B cell (primary cell): ENCODE data around the gene MAD1L1. TPM values are rescaled to one million over a fixed set of nuclear protein-coding genes. Genes with fewer than 3 reads are reported as not detected.

Experiments used
- ATAC-seq: fragments of 200-7000 bp; cut with Tn5 transposase; one replicate; pipeline ENCODE4 v1.10.0; 2021; ENCODE audit warnings: low read depth, mild to moderate bottlenecking, moderate number of reproducible peaks, moderate library complexity
- CTCF ChIA-PET: fragments of 350-600 bp; sonication (Branson Sonifier 250); formaldehyde crosslinking; loops from one replicate; lab custom pipeline; 2021; ENCODE audit warnings: antibody characterized with exemption, inconsistent platforms; lab: Charles Lee
- POLR2A ChIA-PET: fragments of 350-600 bp; sonication (Branson Sonifier 250); formaldehyde crosslinking; loops from one replicate; lab custom pipeline; 2021; ENCODE audit warnings: antibody characterized with exemption; lab: Charles Lee
- DNase-seq: peaks from one replicate; pipeline ENCODE4 v3.0.0; 2013
- H2AFZ ChIP-seq: 2 replicates; pipeline ENCODE4 v1.6.1; 2012; ENCODE audit warnings: mild to moderate bottlenecking, low read depth, low read length; ENCODE audit not compliant: insufficient read depth, poor library complexity, severe bottlenecking
- H3K27ac ChIP-seq, 2 donors: 1 replicate in 1 of 2; 2 replicates in 1 of 2; pipeline ENCODE4 v1.5.1; 2012 to 2013; ENCODE audit warnings: low read length in 2 of 2, mild to moderate bottlenecking in 2 of 2, moderate library complexity in 1 of 2
- H3K27me3 ChIP-seq, 4 experiments: fragments of 200-600 bp in 1 of 4; sonication (generic) in 1 of 4; replicated peaks in 1 of 4; 1 replicate in 2 of 4; 2 replicates in 2 of 4; pipeline versions ENCODE4 v1.6.1 to v1.7.0; 2013 to 2016; ENCODE audit warnings: low read length in 3 of 4, mild to moderate bottlenecking in 2 of 4, mixed read lengths in 1 of 4, moderate library complexity in 1 of 4; ENCODE audit not compliant: insufficient read depth in 4 of 4, control insufficient read depth in 3 of 4; ENCODE audit errors: control extremely low read depth in 1 of 4
- H3K36me3 ChIP-seq, 2 experiments: replicated peaks in 1 of 2; 1 replicate in 1 of 2; 2 replicates in 1 of 2; pipeline versions ENCODE4 v1.6.1 to v1.7.1; 2013; ENCODE audit warnings: low read length in 1 of 2; ENCODE audit not compliant: insufficient read depth in 2 of 2, control insufficient read depth in 1 of 2; ENCODE audit errors: control extremely low read depth in 1 of 2, extremely low read depth in 1 of 2
- H3K4me1 ChIP-seq, 2 donors: fragments of 200-600 bp in 1 of 2; sonication (generic) in 1 of 2; 1 replicate in 1 of 2; 2 replicates in 1 of 2; pipeline versions ENCODE4 v1.5.1 to v1.6.1; 2013 to 2017; ENCODE audit warnings: low read length in 2 of 2; ENCODE audit not compliant: control insufficient read depth in 2 of 2, insufficient read depth in 2 of 2
- H3K4me2 ChIP-seq: replicated peaks from 2 replicates; pipeline ENCODE3; 2012; ENCODE audit warnings: mild to moderate bottlenecking, low read depth, low read length; ENCODE audit not compliant: poor library complexity, severe bottlenecking
- H3K4me3 ChIP-seq, 5 experiments: fragments of 200-600 bp in 1 of 5; sonication (generic) in 1 of 5; 1 replicate in 3 of 5; 2 replicates in 2 of 5; pipeline versions ENCODE4 v1.5.1 to v1.7.0; 2011 to 2016; ENCODE audit warnings: low read length in 4 of 5, mild to moderate bottlenecking in 4 of 5, low read depth in 2 of 5, control low read depth in 1 of 5, moderate library complexity in 1 of 5; ENCODE audit not compliant: insufficient read depth in 1 of 5; ENCODE audit errors: control extremely low read depth in 1 of 5, extremely low read depth in 1 of 5
- H3K79me2 ChIP-seq: fragments of 200-600 bp; sonication (generic); one replicate; pipeline ENCODE4 v1.6.0; 2016; ENCODE audit warnings: low read length; ENCODE audit not compliant: control insufficient read depth, insufficient read depth
- H3K9ac ChIP-seq: fragments of 200-600 bp; sonication (generic); 2 replicates; pipeline ENCODE4 v1.6.1; 2017; ENCODE audit warnings: mild to moderate bottlenecking, low read length, moderate library complexity
- H3K9me3 ChIP-seq, 3 donors: one replicate each; pipeline versions ENCODE4 v1.6.1 to v1.7.1; 2013; ENCODE audit warnings: low read length in 2 of 3; ENCODE audit not compliant: control insufficient read depth in 2 of 3, insufficient read depth in 1 of 3; ENCODE audit errors: control extremely low read depth in 1 of 3
- H4K20me1 ChIP-seq: 2 replicates; pipeline ENCODE4 v1.6.0; 2012; ENCODE audit warnings: mild to moderate bottlenecking, low read length; ENCODE audit not compliant: insufficient read depth, control insufficient read depth, poor library complexity, severe bottlenecking
- H3K27ac Mint-ChIP-seq: one replicate; pipeline ENCODE4 v1.8.0; 2021; ENCODE audit warnings: mixed read lengths
- H3K27me3 Mint-ChIP-seq: one replicate; pipeline ENCODE4 v1.8.0; 2021; ENCODE audit warnings: mixed read lengths
- H3K4me1 Mint-ChIP-seq: one replicate; pipeline ENCODE4 v1.8.0; 2021; ENCODE audit warnings: mixed read lengths
- H3K4me3 Mint-ChIP-seq: one replicate; pipeline ENCODE4 v1.8.0; 2021; ENCODE audit warnings: mixed read lengths
- H3K9me3 Mint-ChIP-seq: one replicate; pipeline ENCODE4 v1.8.0; 2022; ENCODE audit warnings: mixed read lengths; ENCODE audit not compliant: insufficient read depth
- EZH2 ChIP-seq: IDR thresholded peaks from 2 replicates; pipeline ENCODE4 v1.6.1; 2012; ENCODE audit warnings: borderline replicate concordance, low read depth, mild to moderate bottlenecking, moderate library complexity, low read length; ENCODE audit not compliant: insufficient read depth, poor library complexity, severe bottlenecking
- WGBS: methylation state at CpG from one replicate; pipeline ENCODE4 v1.1.5; 2013; ENCODE audit warnings: missing lambda C conversion rate; ENCODE audit not compliant: insufficient coverage; 5-methylcytosine and 5-hydroxymethylcytosine counted together
- intact Hi-C: fragments of 100-400 bp; cut with micrococcal nuclease; formaldehyde crosslinking; loops from one replicate; pipeline ENCODE4 v1.10.0; 2022
- polyA plus RNA-seq: library from polyadenylated mRNA; depleted of rRNA; stranded (reverse); fragments of >200 nt; gene quantifications from 2 replicates; pipeline ENCODE4 v1.2.3, GENCODE V29; 2012
- total RNA-seq, 2 donors: library from RNA; stranded (reverse); fragments of 120-200 nt in 1 of 2; gene quantifications; 1 replicate in 1 of 2; 2 replicates in 1 of 2; pipeline versions ENCODE4 v1.2.3 to v1.2.4, GENCODE V29; 2013 to 2022
- TF ChIP-seq, protein P1 (sequence below): fragments of 200-600 bp; IDR thresholded peaks from one replicate; pipeline ENCODE4 v1.8.0; 2022; ENCODE audit warnings: antibody characterized with exemption, mild to moderate bottlenecking

MAD1L1 gene
- total and polyA plus RNA-seq, 2 donors (not counting 1 experiment from before 2014, with no cell fraction given), result 86.7 to 110 TPM

GRCh38 chr7:2151237-2151636, 81.5 kb downstream of the MAD1L1 start:
- H3K36me3 ChIP-seq, result peaks cover 0 to 16% of the 10 kb centered on the region in 2 experiments
- no peak for DNase-seq
- Mint-ChIP-seq H3K4me1 (peaks cover 5% of the 10 kb centered on the region), H3K4me3 (no peak overlapping the region), H3K27me3 (no peaks in the 10 kb centered on the region), H3K27ac (no peak overlapping the region), H3K9me3 (no peaks in the 10 kb centered on the region)
- H3K27ac ChIP-seq, result no peak overlapping the region
- POLR2A ChIA-PET, result no interaction called here
- H3K4me3 ChIP-seq, result no peak overlapping the region
- no peaks in the 10 kb centered on the region for H3K4me1 ChIP-seq
- no peaks in the 10 kb centered on the region for H3K27me3 ChIP-seq
- peaks cover 13% of the 10 kb centered on the region for H3K79me2 ChIP-seq
- peaks cover 21% of the 10 kb centered on the region for H4K20me1 ChIP-seq
- intact Hi-C loops, result no loop called here
- no peak overlapping the region for H3K9ac ChIP-seq
- ATAC-seq, result no peak
- H3K4me2 ChIP-seq, result no peak overlapping the region
- no peaks in the 10 kb centered on the region for H3K9me3 ChIP-seq
- WGBS, result 93% methylated on average over 7 of the region's 8 CpGs
- CTCF ChIA-PET, result no interaction called here
- no peak overlapping the region for H2AFZ ChIP-seq
- TF ChIP-seq, protein P1, sequence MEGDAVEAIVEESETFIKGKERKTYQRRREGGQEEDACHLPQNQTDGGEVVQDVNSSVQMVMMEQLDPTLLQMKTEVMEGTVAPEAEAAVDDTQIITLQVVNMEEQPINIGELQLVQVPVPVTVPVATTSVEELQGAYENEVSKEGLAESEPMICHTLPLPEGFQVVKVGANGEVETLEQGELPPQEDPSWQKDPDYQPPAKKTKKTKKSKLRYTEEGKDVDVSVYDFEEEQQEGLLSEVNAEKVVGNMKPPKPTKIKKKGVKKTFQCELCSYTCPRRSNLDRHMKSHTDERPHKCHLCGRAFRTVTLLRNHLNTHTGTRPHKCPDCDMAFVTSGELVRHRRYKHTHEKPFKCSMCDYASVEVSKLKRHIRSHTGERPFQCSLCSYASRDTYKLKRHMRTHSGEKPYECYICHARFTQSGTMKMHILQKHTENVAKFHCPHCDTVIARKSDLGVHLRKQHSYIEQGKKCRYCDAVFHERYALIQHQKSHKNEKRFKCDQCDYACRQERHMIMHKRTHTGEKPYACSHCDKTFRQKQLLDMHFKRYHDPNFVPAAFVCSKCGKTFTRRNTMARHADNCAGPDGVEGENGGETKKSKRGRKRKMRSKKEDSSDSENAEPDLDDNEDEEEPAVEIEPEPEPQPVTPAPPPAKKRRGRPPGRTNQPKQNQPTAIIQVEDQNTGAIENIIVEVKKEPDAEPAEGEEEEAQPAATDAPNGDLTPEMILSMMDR, result no peak
- no peak for TF ChIP-seq EZH2

DNA sequence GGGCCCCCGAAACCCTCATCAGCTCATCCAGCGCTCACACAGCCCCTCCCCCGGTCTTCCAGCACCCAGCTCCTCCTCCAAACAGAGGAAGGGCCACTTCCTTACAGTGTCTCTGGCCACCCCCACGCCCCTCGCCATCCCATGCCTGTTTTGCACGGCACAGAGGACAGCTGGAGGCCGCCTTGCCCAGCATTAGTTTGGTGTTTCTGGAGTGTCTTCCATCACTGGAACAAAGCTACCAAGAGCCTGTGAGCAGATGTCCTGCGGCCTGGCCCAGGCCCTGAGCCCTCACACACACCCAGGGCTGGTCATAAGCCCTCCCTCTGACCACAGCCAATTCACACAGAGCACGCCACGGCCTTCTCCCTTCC, 82.3 kb downstream of the MAD1L1 start:
- no peak for TF ChIP-seq EZH2
- TF ChIP-seq, protein P1, result no peak
- H2AFZ ChIP-seq, result no peak overlapping the region
- Mint-ChIP-seq H3K4me1 (peaks cover 5% of the 10 kb centered on the region), H3K9me3 (no peaks in the 10 kb centered on the region), H3K27me3 (no peaks in the 10 kb centered on the region), H3K27ac (no peak overlapping the region), H3K4me3 (no peak overlapping the region)
- no peaks in the 10 kb centered on the region for H3K9me3 ChIP-seq
- peaks cover 21% of the 10 kb centered on the region for H4K20me1 ChIP-seq
- ATAC-seq, result no peak
- POLR2A ChIA-PET, result no interaction called here
- 94% methylated on average over 7 of the region's 10 CpGs for WGBS
- no peaks in the 10 kb centered on the region for H3K27me3 ChIP-seq
- H3K4me1 ChIP-seq, result no peaks in the 10 kb centered on the region
- intact Hi-C loops, result no loop called here
- H3K27ac ChIP-seq, result no peak overlapping the region
- H3K4me3 ChIP-seq, result no peak overlapping the region
- H3K4me2 ChIP-seq, result no peak overlapping the region
- peaks cover 0 to 21% of the 10 kb centered on the region in 2 experiments for H3K36me3 ChIP-seq
- H3K79me2 ChIP-seq, result peaks cover 13% of the 10 kb centered on the region
- DNase-seq, result no peak
- H3K9ac ChIP-seq, result no peak overlapping the region
- CTCF ChIA-PET, result no interaction called here
